EH (cell line): ENCODE measurements around the gene OTUD3.
"Not testable (repeated sequence)": the region's sequence is repeated elsewhere in the genome, so short reads cannot be mapped to it uniquely, and the experiment has no call there.

ENCODE experiments used
- DNase-seq: peaks from one replicate; pipeline ENCODE4 v3.0.0-alpha.2; 2015; ENCODE audit warnings: low read depth

OTUD3 gene

GRCh38 chr1:19869453-19869852 is 12.7 kb upstream of the OTUD3 start:
- DNase-seq = not testable (repeated sequence)

- peak; percentile 82 for DNase-seq
These were observed 12.3 kb upstream of the OTUD3 start for GRCh38 chr1:19869929-19870328.

GRCh38 chr1:19872190-19872589 is 10.0 kb upstream of the OTUD3 start:
- no peak for DNase-seq

- DNase-seq = no peak
These were observed 4.9 kb upstream of the OTUD3 start for GRCh38 chr1:19877181-19877750.

GRCh38 chr1:19877821-19878636 is 4.2 kb upstream of the OTUD3 start:
- DNase-seq = peak; percentile 68

- no peak for DNase-seq
These were observed 3.6 kb upstream of the OTUD3 start for GRCh38 chr1:19878637-19878985.

- no peak for DNase-seq
These were observed 3.0 kb upstream of the OTUD3 start for GRCh38 chr1:19879227-19879626.

GRCh38 chr1:19879661-19880060 is 2.5 kb upstream of the OTUD3 start:
- DNase-seq = no peak

- DNase-seq = not testable (repeated sequence)
These were observed 1.4 kb upstream of the OTUD3 start for GRCh38 chr1:19880841-19881240.

- DNase-seq = peak; percentile 15
These were observed 2.1 kb downstream of the OTUD3 start for GRCh38 chr1:19884312-19884711.

GRCh38 chr1:19885821-19886220 is 3.6 kb downstream of the OTUD3 start:
- DNase-seq = no peak

- no peak for DNase-seq
These were observed 5.9 kb downstream of the OTUD3 start for GRCh38 chr1:19888112-19888511.

GRCh38 chr1:19889656-19890055 is 7.5 kb downstream of the OTUD3 start:
- DNase-seq = no peak

- no peak for DNase-seq
These were observed 9.9 kb downstream of the OTUD3 start for GRCh38 chr1:19892129-19892528.

GRCh38 chr1:19892628-19893168 is 10.5 kb downstream of the OTUD3 start:
- peak; percentile 45 for DNase-seq

- DNase-seq = no peak
These were observed 11.5 kb downstream of the OTUD3 start for GRCh38 chr1:19893687-19894086.

GRCh38 chr1:19894218-19894617 is 12.0 kb downstream of the OTUD3 start:
- no peak for DNase-seq

- DNase-seq = no peak
These were observed 19.5 kb downstream of the OTUD3 start for GRCh38 chr1:19901653-19902052.

GRCh38 chr1:19903621-19904020 is 21.4 kb downstream of the OTUD3 start:
- DNase-seq = no peak

GRCh38 chr1:19907456-19907855 is 25.3 kb downstream of the OTUD3 start:
- no peak for DNase-seq

GRCh38 chr1:19909392-19909791 is 27.2 kb downstream of the OTUD3 start:
- peak; percentile 49 for DNase-seq

- no peak for DNase-seq
These were observed 27.8 kb downstream of the OTUD3 start for GRCh38 chr1:19909971-19910370.

GRCh38 chr1:19910650-19911049 is 28.5 kb downstream of the OTUD3 start:
- DNase-seq = no peak

GRCh38 chr1:19918057-19918456 is 35.9 kb downstream of the OTUD3 start:
- DNase-seq = peak; percentile 80
